Measurements from ENCODE around the gene CXCL14. TPM values are rescaled to one million over a fixed set of nuclear protein-coding genes. Genes with fewer than 3 reads are reported as not detected.
A peak's percentile ranks its signal among the peaks of the same experiment; 100 is the strongest.

Gene CXCL14
- polyA plus RNA-seq, 3 donors: 0.07 to 0.12 TPM; not detected in 1

- H3K27ac ChIP-seq (ENCODE audit: low read depth in 1 of 2, low read length in 2 of 2): no peak overlapping the region
- Mint-ChIP-seq H3K27ac (no peak overlapping the region), H3K4me1 (peaks cover 23% of the 10 kb centered on the region), H3K9me3 (peaks cover 0 to 31% (median 14%) of the 10 kb centered on the region in 7 donors), H3K4me3 (peak overlapping the region in 1 of 2 donors; percentile 91), H3K36me3 (peaks cover 0 to 10% of the 10 kb centered on the region in 2 donors), H3K27me3 (ENCODE audit: low read depth in 3 of 3) (peaks cover 96 to 99% (median 98%) of the 10 kb centered on the region in 3 donors)
- 38% methylated on average over 6 of the region's 11 CpGs for WGBS (ENCODE audit: insufficient coverage)
- no peaks in the 10 kb centered on the region for H3K79me2 ChIP-seq (ENCODE audit: insufficient read depth, low read length)
- no peak overlapping the region for H3K4me3 ChIP-seq (replicated peaks in 1 of 3; ENCODE audit: low read depth in 2 of 3, low read length in 3 of 3)
- no peak overlapping the region for H2AFZ ChIP-seq (ENCODE audit: insufficient read depth, low read depth, low read length, poor library complexity, severe bottlenecking)
- peaks cover 0 to 45% of the 10 kb centered on the region in 2 donors for H3K9me3 ChIP-seq (replicated peaks in 1 of 2; ENCODE audit: control insufficient read depth in 1 of 2, insufficient read depth in 1 of 2, low read length in 2 of 2)
- DNase-seq: no peak
- H4K20me1 ChIP-seq (ENCODE audit: insufficient read depth, low read length): no peaks in the 10 kb centered on the region
- TF ChIP-seq CTCF (IDR thresholded peaks at IDR 0.05): no peak
- H3K4me2 ChIP-seq (replicated peaks; ENCODE audit: extremely low read depth, low read length, poor library complexity, severe bottlenecking): no peak overlapping the region
- intact Hi-C loops (cut with micrococcal nuclease): loop anchor here in 1 of 2 donors (10.0 kb wide), 1 partner anchor 177 kb away; no protein-coding TSS in a partner anchor
- H3K36me3 ChIP-seq (replicated peaks in 1 of 2; ENCODE audit: control insufficient read depth in 1 of 2, insufficient read depth in 2 of 2, low read length in 2 of 2): no peaks in the 10 kb centered on the region
- peaks cover 97 to 100% of the 10 kb centered on the region in 2 donors for H3K27me3 ChIP-seq (ENCODE audit: control insufficient read depth in 2 of 2, insufficient read depth in 2 of 2, low read length in 2 of 2)
- peaks cover 13 to 19% of the 10 kb centered on the region in 2 donors for H3K4me1 ChIP-seq (ENCODE audit: control insufficient read depth in 1 of 2, insufficient read depth in 2 of 2, low read length in 2 of 2)
- no peak overlapping the region for H3K9ac ChIP-seq (ENCODE audit: insufficient read depth, low read length, poor library complexity, severe bottlenecking)
Measured at GRCh38 chr5:135541807-135542502, 36.8 kb downstream of the CXCL14 start.

- intact Hi-C loops (cut with micrococcal nuclease): loop anchor here in 1 of 2 donors (10.0 kb wide), 1 partner anchor 175 kb away; no protein-coding TSS in a partner anchor
- Histone ChIP-seq H3K9me3 (replicated peaks in 1 of 2; ENCODE audit: control insufficient read depth in 1 of 2, insufficient read depth in 1 of 2, low read length in 2 of 2) (peaks cover 0 to 43% of the 10 kb centered on the region in 2 donors), H3K36me3 (replicated peaks in 1 of 2; ENCODE audit: control insufficient read depth in 1 of 2, insufficient read depth in 2 of 2, low read length in 2 of 2) (no peaks in the 10 kb centered on the region), H3K27me3 (ENCODE audit: control insufficient read depth in 2 of 2, insufficient read depth in 2 of 2, low read length in 2 of 2) (peaks cover 89 to 98% of the 10 kb centered on the region in 2 donors), H3K4me2 (replicated peaks; ENCODE audit: extremely low read depth, low read length, poor library complexity, severe bottlenecking) (no peak overlapping the region), H3K9ac (ENCODE audit: insufficient read depth, low read length, poor library complexity, severe bottlenecking) (no peak overlapping the region), H3K27ac (ENCODE audit: low read depth in 1 of 2, low read length in 2 of 2) (no peak overlapping the region), H3K4me1 (ENCODE audit: control insufficient read depth in 1 of 2, insufficient read depth in 2 of 2, low read length in 2 of 2) (peaks cover 18 to 24% of the 10 kb centered on the region in 2 donors), H4K20me1 (ENCODE audit: insufficient read depth, low read length) (no peaks in the 10 kb centered on the region), H3K4me3 (replicated peaks in 1 of 3; ENCODE audit: low read depth in 2 of 3, low read length in 3 of 3) (no peak overlapping the region), H3K79me2 (ENCODE audit: insufficient read depth, low read length) (no peaks in the 10 kb centered on the region), H2AFZ (ENCODE audit: insufficient read depth, low read depth, low read length, poor library complexity, severe bottlenecking) (no peak overlapping the region)
- Mint-ChIP-seq H3K9me3 (peaks cover 0 to 30% (median 15%) of the 10 kb centered on the region in 7 donors), H3K4me1 (peaks cover 28% of the 10 kb centered on the region), H3K4me3 (peak overlapping the region in 1 of 2 donors; percentile 32), H3K36me3 (peaks cover 0 to 8% of the 10 kb centered on the region in 2 donors), H3K27me3 (ENCODE audit: low read depth in 3 of 3) (peaks cover 95 to 99% (median 96%) of the 10 kb centered on the region in 3 donors), H3K27ac (no peak overlapping the region)
- no peak for TF ChIP-seq CTCF (IDR thresholded peaks at IDR 0.05)
- DNase-seq: no peak
- WGBS (ENCODE audit: insufficient coverage): 80% methylated on average over 3 of the region's 4 CpGs
Measured at GRCh38 chr5:135539430-135540005, 39.3 kb downstream of the CXCL14 start.

Measured in CD14-positive monocyte (primary cell).